HepG2 (cell line): ENCODE measurements around the gene NFIC. TPM values are rescaled to one million over a fixed set of nuclear protein-coding genes. Genes with fewer than 3 reads are reported as not detected.

Experiments
- ARHGAP35 ChIP-seq: sonication (generic); formaldehyde crosslinking; IDR thresholded peaks from 2 replicates; pipeline ENCODE4 v1.9.0; 2022; ENCODE audit warnings: mild to moderate bottlenecking, inconsistent platforms, moderate library complexity, missing genetic modification reagents, borderline replicate concordance
- ELF1 ChIP-seq: sonication (generic); formaldehyde crosslinking; IDR thresholded peaks from 2 replicates; pipeline ENCODE4 v1.4.0; 2020; ENCODE audit warnings: missing genetic modification reagents
- HBP1 ChIP-seq: IDR thresholded peaks from 2 replicates; pipeline ENCODE4 v1.6.1; 2016; ENCODE audit warnings: low read depth, control low read depth
- HHEX ChIP-seq: IDR thresholded peaks from 2 replicates; pipeline ENCODE4 v1.6.1; 2016; ENCODE audit warnings: control low read depth
- HMG20A ChIP-seq: IDR thresholded peaks from 2 replicates; pipeline ENCODE4 v1.6.1; 2016; ENCODE audit warnings: borderline replicate concordance
- HNF1B ChIP-seq: sonication (generic); formaldehyde crosslinking; IDR thresholded peaks from 2 replicates; pipeline ENCODE4 v1.5.1; 2020; ENCODE audit warnings: mild to moderate bottlenecking, moderate library complexity, missing genetic modification reagents
- JUNB ChIP-seq: sonication (generic); formaldehyde crosslinking; IDR thresholded peaks from 2 replicates; pipeline ENCODE4 v1.8.0; 2022; ENCODE audit warnings: missing genetic modification reagents, mild to moderate bottlenecking, borderline replicate concordance
- KLF9 ChIP-seq: IDR thresholded peaks from 2 replicates; pipeline ENCODE4 v1.6.1; 2016; ENCODE audit warnings: low read depth
- MAFG ChIP-seq: sonication (generic); formaldehyde crosslinking; IDR thresholded peaks from 2 replicates; pipeline ENCODE4 v1.5.1; 2020; ENCODE audit warnings: mild to moderate bottlenecking, missing genetic modification reagents
- MTA3 ChIP-seq: sonication (generic); formaldehyde crosslinking; IDR thresholded peaks from 2 replicates; pipeline ENCODE4 v1.4.0; 2020; ENCODE audit warnings: missing genetic modification reagents
- NBN ChIP-seq: fragments of 450-650 bp; conservative IDR thresholded peaks from 2 replicates; pipeline ENCODE4 v1.6.1; 2017
- NR0B2 ChIP-seq: sonication (generic); formaldehyde crosslinking; IDR thresholded peaks from 2 replicates; pipeline ENCODE4 v1.4.0; 2020; ENCODE audit warnings: mild to moderate bottlenecking, missing genetic modification reagents
- PLRG1 ChIP-seq: fragments of 450-650 bp; conservative IDR thresholded peaks from 2 replicates; pipeline ENCODE4 v1.6.1; 2016
- TAF1 ChIP-seq: sonication (generic); formaldehyde crosslinking; IDR thresholded peaks from 2 replicates; pipeline ENCODE4 v1.4.0; 2020; ENCODE audit warnings: missing genetic modification reagents
- THAP9 ChIP-seq: sonication (generic); formaldehyde crosslinking; IDR thresholded peaks from 2 replicates; pipeline ENCODE4; 2020; ENCODE audit warnings: missing genetic modification reagents, mild to moderate bottlenecking, borderline replicate concordance
- ZKSCAN1 ChIP-seq: fragments of 150-350 bp; IDR thresholded peaks from 2 replicates; pipeline ENCODE4 v1.6.1; 2014; ENCODE audit warnings: low read length
- ZNF274 ChIP-seq: sonication (generic); formaldehyde crosslinking; IDR thresholded peaks from 2 replicates; pipeline ENCODE4 v1.5.1; 2020; ENCODE audit warnings: mild to moderate bottlenecking, missing genetic modification reagents
- ZNF292 ChIP-seq: sonication (generic); formaldehyde crosslinking; IDR thresholded peaks from 2 replicates; pipeline ENCODE4 v1.8.1; 2022; ENCODE audit warnings: mild to moderate bottlenecking, low read depth, missing genetic modification reagents, borderline replicate concordance
- ZNF296 ChIP-seq: sonication (generic); formaldehyde crosslinking; conservative IDR thresholded peaks from 2 replicates; pipeline ENCODE4 v1.5.0; 2020; ENCODE audit warnings: mild to moderate bottlenecking, missing genetic modification reagents
- ZNF335 ChIP-seq: sonication (generic); formaldehyde crosslinking; IDR thresholded peaks from 2 replicates; pipeline ENCODE4 v1.4.0; 2020; ENCODE audit warnings: missing genetic modification reagents
- ZNF574 ChIP-seq: sonication (generic); formaldehyde crosslinking; IDR thresholded peaks from 2 replicates; pipeline ENCODE4 v1.4.0; 2020; ENCODE audit warnings: missing genetic modification reagents
- ZNF629 ChIP-seq: sonication (generic); formaldehyde crosslinking; conservative IDR thresholded peaks from 2 replicates; pipeline ENCODE4 v1.5.0; 2020; ENCODE audit warnings: missing genetic modification reagents
- polyA plus RNA-seq, 8 experiments: library from polyadenylated mRNA; depleted of rRNA in 3 of 8; stranded (reverse) in 7 of 8; unstranded in 1 of 8; fragments of >200 nt; fragmentation: Illumina TruSeq in 4 of 8; extraction: Trizol in 4 of 8; gene quantifications; 2 replicates each; pipeline versions ENCODE4 v1.2.1 to v1.2.3, GENCODE V29; 2011 to 2016; ENCODE audit warnings: low read depth in 4 of 8, missing spikeins in 1 of 8, mixed read lengths in 1 of 8; ENCODE audit not compliant: insufficient read depth in 1 of 8
- total RNA-seq, 5 experiments: library from RNA; depleted of rRNA; stranded (reverse); fragments of >200 nt; fragmentation: Illumina TruSeq; extraction: Trizol; gene quantifications; 2 replicates each; pipeline ENCODE4 v1.2.3, GENCODE V29; 2016; ENCODE audit warnings: low read depth in 1 of 5

NFIC gene
- total and polyA plus RNA-seq, 2 of the 13 experiments (the other 11 are each of a cell fraction or from before 2014, with no cell fraction given): 1.3 to 2.5 TPM

- TF ChIP-seq THAP9 (CRISPR knock-in tag) (peak; percentile 64; the same call in 1 of the 2 replicates), HHEX (CRISPR knock-in tag) (no peak), MAFG (CRISPR knock-in tag) (no peak), ZNF335 (CRISPR knock-in tag) (peak; percentile 68), ARHGAP35 (CRISPR knock-in tag) (peak; percentile 78), HBP1 (CRISPR knock-in tag) (0 out of 2 replicates have a peak, but pooled peaks have one; percentile 31), HNF1B (CRISPR knock-in tag) (peak; percentile 69; the same call in 1 of the 2 replicates), HMG20A (CRISPR knock-in tag) (peak; percentile 10; the same call in 1 of the 2 replicates), ZNF629 (CRISPR knock-in tag) (no peak), NBN (no peak), ZKSCAN1 (no peak), ZNF296 (no peak), NR0B2 (CRISPR knock-in tag) (no peak; the same call in 1 of the 2 replicates), ZNF574 (CRISPR knock-in tag) (peak; percentile 88), ZNF274 (0 out of 2 replicates have a peak, but pooled peaks have one; percentile 10), ELF1 (CRISPR knock-in tag) (peak; percentile 96), TAF1 (CRISPR knock-in tag) (peak; percentile 79), JUNB (CRISPR knock-in tag) (no peak), PLRG1 (no peak), ZNF292 (CRISPR knock-in tag) (no peak), MTA3 (CRISPR knock-in tag) (no peak), KLF9 (CRISPR knock-in tag) (peak; percentile 91)
These were observed 139.4 kb downstream of the NFIC start, which contains the start of gene FZR1 (continued) for GRCh38 chr19:3505598-3506383.
